Measurements from ENCODE around the gene RNF214. TPM values are rescaled to one million over a fixed set of nuclear protein-coding genes. Genes with fewer than 3 reads are reported as not detected.

Gene RNF214
- total RNA-seq, 2 donors from 2014 or later: 14.6 to 21.8 TPM

DNA sequence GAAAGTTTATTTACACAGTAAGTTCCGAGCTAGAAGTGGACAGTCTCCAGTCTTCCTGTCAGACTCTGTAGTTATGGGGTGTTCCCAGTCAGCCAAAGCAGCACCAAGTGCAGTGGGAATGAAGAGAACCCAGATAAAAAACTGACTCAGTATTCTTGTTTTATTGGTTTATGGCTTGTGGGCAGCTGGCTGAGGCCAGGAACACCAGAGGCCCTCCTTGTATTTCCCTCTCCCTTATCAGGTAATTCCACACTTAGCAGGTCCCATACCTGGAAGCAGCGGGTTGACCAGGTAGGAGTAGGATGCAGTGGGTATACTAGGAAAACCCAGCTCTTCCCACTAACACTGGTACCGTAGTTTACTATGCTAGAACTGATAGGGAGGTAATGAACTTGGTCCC lies 55.2 kb downstream of the RNF214 start:
- Histone ChIP-seq H3K4me1 (ENCODE audit: control insufficient read depth in 1 of 2, low read depth in 2 of 2) (no peaks in the 10 kb centered on the region), H3K27ac (no peak overlapping the region), H3K36me3 (peaks cover 33% of the 10 kb centered on the region), H3K27me3 (replicated peaks; ENCODE audit: insufficient read depth) (no peaks in the 10 kb centered on the region), H3K9me3 (no peaks in the 10 kb centered on the region), H3K4me3 (no peak overlapping the region)
- TF ChIP-seq CTCF (IDR thresholded peaks at IDR 0.05): no peak
- ATAC-seq (ENCODE audit: insufficient number of reproducible peaks, low FRiP score, low read depth): no peak
- DNase-seq (ENCODE audit: low spot score): no peak

DNA sequence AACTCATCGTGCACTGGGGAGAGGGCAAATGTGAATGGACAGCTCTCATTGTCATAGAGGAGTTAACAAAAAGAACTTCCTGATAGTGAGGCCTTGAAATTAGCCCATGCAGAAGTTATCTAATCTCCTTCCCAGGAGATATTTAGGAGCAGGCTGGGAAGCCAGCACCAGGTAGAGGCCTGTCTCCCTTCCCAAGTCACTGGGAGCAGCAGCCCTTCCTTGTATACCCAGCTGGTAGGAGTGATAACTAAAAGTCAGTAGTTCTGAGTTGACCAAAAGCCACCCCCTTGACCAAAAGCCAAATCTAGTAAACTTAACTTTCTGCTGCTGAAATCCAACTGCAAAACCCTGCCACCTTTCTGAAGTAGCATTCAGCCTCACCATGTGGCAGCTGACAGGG lies 57.3 kb downstream of the RNF214 start:
- Histone ChIP-seq H3K36me3 (peaks cover 21% of the 10 kb centered on the region), H3K27me3 (replicated peaks; ENCODE audit: insufficient read depth) (no peaks in the 10 kb centered on the region), H3K4me3 (no peak overlapping the region), H3K9me3 (no peaks in the 10 kb centered on the region), H3K27ac (no peak overlapping the region), H3K4me1 (ENCODE audit: control insufficient read depth in 1 of 2, low read depth in 2 of 2) (no peaks in the 10 kb centered on the region)
- no peak for ATAC-seq (ENCODE audit: insufficient number of reproducible peaks, low FRiP score, low read depth)
- TF ChIP-seq CTCF (IDR thresholded peaks at IDR 0.05): no peak
- no peak for DNase-seq (ENCODE audit: low spot score)

DNA sequence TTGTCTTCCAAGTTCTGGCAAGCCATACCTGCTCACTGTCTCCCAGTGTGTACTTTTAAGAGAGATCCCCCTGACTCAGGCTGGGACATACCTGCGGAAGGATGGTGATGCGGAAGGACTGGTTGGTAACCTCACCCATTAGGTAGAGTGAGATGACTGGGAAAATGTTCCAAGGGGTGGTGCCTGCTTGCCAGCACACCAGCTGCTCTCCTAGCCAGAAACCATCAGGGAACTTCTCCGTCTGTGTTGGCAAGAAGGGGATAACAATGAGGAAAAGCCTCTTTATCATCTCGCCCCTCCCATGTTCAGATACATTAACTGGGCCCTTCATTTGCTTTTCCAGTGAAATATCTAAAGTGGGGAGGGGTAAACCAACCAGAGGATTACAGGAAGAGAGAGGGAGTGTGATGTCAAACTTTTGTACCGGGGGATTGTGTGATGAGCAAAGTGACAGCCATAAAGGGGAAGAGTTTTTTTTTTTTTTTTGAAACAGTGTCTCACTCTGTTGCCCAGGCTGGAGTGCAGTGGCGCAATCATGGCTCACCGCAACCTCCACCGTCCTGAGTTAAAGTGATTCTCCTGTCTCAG lies 58.4 kb downstream of the RNF214 start, which contains the start of gene BACE1-AS:
BACE1-AS (plus strand) TSS at position 538 of the 588 bp plus-strand sequence.
- ATAC-seq (ENCODE audit: insufficient number of reproducible peaks, low FRiP score, low read depth): no peak
- DNase-seq (ENCODE audit: low spot score): no peak
- peaks cover 26% of the 10 kb centered on the region for H3K36me3 ChIP-seq

DNA sequence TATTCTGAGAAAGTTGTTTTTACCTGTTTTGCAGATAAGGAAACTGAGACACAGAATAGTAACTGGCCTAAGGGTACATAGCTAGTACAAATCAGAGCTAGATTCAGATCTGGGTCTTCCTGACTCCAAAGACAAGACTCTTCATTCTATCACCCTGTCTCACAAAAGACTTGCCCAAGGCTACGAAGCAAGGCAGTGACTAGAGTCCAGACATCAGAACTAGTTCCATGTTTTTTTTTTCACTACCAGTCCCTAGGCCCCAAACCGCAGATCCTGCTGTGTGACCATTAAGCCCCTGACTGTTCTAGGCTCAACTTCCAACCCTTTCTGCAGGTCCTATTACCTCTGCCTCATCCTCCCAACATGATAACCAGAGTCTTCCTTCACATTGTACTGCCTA lies 60.1 kb downstream of the RNF214 start:
- Histone ChIP-seq H3K9me3 (no peaks in the 10 kb centered on the region), H3K27ac (no peak overlapping the region), H3K4me1 (ENCODE audit: control insufficient read depth in 1 of 2, low read depth in 2 of 2) (no peaks in the 10 kb centered on the region), H3K27me3 (replicated peaks; ENCODE audit: insufficient read depth) (no peaks in the 10 kb centered on the region), H3K36me3 (peaks cover 19% of the 10 kb centered on the region), H3K4me3 (no peak overlapping the region)
- ATAC-seq (ENCODE audit: insufficient number of reproducible peaks, low FRiP score, low read depth) (no peak), DNase-seq (ENCODE audit: low spot score) (no peak)
- no peak for TF ChIP-seq CTCF (IDR thresholded peaks at IDR 0.05)

More for the DNA sequence above, 58.4 kb downstream of the RNF214 start, which contains the start of gene BACE1-AS:
- Histone ChIP-seq H3K9me3 (no peaks in the 10 kb centered on the region), H3K4me1 (ENCODE audit: control insufficient read depth in 1 of 2, low read depth in 2 of 2) (no peaks in the 10 kb centered on the region), H3K4me3 (no peak within 1 kb of the TSS), H3K27ac (no peak within 1 kb of the TSS), H3K27me3 (replicated peaks; ENCODE audit: insufficient read depth) (no peaks in the 10 kb centered on the region)
- TF ChIP-seq CTCF (IDR thresholded peaks at IDR 0.05): no peak

GRCh38 chr11:117295438-117296137 lies 63.1 kb downstream of the RNF214 start:
- DNase-seq (ENCODE audit: low spot score): no peak
- Histone ChIP-seq H3K4me3 (no peak overlapping the region), H3K27ac (no peak overlapping the region), H3K27me3 (replicated peaks; ENCODE audit: insufficient read depth) (no peaks in the 10 kb centered on the region), H3K9me3 (no peaks in the 10 kb centered on the region), H3K4me1 (ENCODE audit: control insufficient read depth in 1 of 2, low read depth in 2 of 2) (peaks cover 0 to 7% of the 10 kb centered on the region in 2 donors), H3K36me3 (peaks cover 16% of the 10 kb centered on the region)
- ATAC-seq (ENCODE audit: insufficient number of reproducible peaks, low FRiP score, low read depth): no peak
- no peak for TF ChIP-seq CTCF (IDR thresholded peaks at IDR 0.05)
